Stimulated activated CD8-positive, alpha-beta memory T cell treated with anti-CD3 and anti-CD28 coated beads, Interleukin-4, amount 100 ng/mL, for 24 hours (primary cell): ENCODE data around the gene ARL16.
"Not testable (repeated sequence)": the region's sequence is repeated elsewhere in the genome, so short reads cannot be mapped to it uniquely, and the experiment has no call there.

Experiments used
- DNase-seq: peaks from one replicate; pipeline ENCODE4 v3.0.0-alpha.2; 2020; ENCODE audit warnings: low read depth

ARL16 gene

DNA sequence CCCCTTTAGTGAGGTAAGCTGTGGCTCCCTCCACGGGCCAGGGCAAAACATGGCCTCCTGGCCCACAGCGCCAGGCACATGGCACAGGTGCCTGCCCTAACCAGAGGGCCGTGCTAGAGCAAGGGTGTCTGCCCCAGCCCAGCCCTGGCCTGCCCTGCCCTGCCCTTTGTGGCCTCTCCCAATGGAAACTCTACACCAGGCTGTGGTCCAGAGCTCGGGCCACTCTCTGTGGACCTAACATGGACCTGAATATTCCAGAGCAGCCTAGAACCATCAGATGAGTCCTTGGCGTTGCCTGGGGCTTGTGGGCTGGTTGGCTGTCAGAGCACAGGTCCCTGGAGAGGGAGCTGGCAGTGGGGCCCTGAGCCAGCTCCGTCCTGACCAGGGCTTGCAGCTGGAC lies 11.6 kb upstream of the ARL16 start:
- DNase-seq: no peak

- DNase-seq: no peak
Observed at GRCh38 chr17:81694810-81695209, 11.2 kb upstream of the ARL16 start.

GRCh38 chr17:81693509-81694210 lies 10.1 kb upstream of the ARL16 start:
- no peak for DNase-seq

DNA sequence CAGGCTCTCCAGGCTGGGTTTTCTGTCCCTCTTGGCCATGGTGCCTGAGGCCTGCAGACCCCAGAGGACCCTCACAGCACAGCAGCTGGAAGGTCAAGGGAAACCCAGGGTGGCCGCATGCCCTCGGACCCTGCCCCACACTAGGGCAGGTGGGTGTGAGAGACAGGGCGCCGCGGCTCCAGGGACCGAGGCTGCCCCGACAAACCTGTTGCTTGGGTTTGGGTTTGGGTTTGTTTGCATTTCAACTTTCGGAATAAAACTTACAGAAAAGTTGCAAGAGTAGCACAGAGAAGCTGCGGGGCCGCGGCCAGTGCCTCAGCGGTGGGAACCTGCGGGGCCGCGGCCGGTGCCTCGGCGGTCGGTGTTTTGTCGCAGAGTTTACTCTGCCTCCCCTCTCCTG lies 8.0 kb upstream of the ARL16 start:
- DNase-seq: no peak

DNA sequence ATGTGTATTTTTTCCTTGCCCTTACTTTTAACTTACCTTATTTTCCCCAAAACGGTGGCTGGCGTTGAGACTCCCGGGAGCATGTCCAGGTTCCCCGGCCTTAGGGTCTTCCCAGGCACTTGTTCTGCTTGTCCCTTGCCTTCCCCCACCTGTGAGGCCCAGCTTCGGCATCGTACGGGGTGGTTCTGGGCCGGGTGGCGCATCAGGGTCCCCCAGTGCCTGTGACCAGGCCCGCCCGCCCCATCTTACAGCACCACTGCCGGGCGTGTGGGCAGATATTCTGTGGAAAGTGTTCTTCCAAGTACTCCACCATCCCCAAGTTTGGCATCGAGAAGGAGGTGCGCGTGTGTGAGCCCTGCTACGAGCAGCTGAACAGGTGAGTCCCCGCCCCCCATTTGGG lies 7.6 kb upstream of the ARL16 start:
- DNase-seq: no peak

DNA sequence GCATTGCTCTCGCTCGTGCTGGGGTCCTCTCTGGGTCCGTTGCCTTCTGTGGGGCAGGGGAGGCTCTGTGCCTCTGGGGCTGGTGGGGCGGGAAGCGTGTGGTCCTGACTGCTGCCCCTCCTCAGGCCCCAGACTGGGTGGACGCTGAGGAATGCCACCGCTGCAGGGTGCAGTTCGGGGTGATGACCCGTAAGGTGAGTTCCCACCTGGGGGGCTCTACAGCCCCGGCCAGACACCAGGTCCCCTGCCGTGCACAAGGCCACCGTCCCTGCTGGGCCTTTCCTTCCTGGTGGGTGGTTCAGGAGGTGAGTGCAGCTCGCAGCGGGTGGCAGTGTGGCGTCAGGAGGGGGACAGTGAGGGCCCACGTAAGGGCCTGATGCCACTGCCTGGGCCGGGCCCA lies 7.0 kb upstream of the ARL16 start:
- DNase-seq: no peak

- no peak for DNase-seq
Observed at GRCh38 chr17:81690066-81690465, 6.5 kb upstream of the ARL16 start.

DNA sequence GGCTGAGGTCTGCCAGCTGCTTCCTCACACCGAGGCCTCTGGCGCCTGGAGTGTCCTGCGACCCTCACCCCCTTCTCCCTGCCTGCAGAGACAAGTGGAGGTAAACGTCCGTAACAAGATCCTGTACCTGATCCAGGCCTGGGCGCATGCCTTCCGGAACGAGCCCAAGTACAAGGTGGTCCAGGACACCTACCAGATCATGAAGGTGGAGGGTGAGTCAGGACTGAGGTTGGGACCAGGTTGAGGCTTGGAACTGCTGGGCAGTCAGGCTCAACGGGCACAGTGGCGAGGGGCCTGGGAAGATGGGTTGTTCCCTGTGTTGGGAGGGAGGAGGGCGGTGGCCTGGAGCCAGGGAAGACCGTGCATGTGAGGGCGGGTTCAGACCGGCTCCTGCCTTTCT lies 5.0 kb upstream of the ARL16 start:
- DNase-seq: no peak

DNA sequence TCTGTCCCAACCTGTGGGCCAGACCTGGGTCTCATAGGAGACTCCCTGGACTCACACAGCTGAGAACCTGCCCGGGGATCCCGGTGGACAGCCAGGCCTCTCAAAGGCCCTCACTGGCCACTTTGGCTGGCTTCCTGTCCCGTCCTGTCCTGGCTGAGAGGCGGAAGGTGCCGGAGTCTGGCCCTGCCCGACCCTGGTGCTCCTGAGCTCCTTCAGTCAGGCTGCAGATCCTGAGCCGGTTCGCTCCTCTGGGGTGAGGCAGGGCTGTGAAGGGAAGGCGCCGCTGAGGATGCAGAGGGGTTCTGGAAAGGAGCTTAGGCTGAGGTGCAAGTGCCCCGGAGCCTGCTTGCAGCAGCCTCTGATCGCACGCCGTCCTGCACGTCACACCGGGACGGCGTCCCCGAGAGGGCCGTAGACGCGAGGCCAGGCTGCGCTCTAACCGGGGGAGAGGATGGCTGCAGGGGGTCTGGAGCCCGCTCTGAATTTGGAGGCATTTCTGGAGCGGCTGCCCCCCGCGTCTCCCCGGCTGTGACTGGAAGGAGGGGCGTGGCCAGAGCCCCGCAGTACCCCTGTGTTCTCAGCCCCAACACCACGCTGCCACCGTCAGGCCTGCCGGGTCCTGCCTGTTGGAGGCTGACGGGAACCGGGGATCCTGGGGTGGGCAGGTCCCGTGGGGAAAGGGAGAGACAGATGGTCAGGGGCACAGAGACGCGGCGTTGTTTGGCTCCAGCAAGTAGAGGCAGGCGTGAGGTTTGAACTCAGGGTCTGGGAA lies 4.4 kb upstream of the ARL16 start:
- DNase-seq: no peak

- DNase-seq: no peak
Observed at GRCh38 chr17:81686614-81687013, 3.0 kb upstream of the ARL16 start.

- DNase-seq: no peak
Observed at GRCh38 chr17:81685108-81685507, 1.5 kb upstream of the ARL16 start.

DNA sequence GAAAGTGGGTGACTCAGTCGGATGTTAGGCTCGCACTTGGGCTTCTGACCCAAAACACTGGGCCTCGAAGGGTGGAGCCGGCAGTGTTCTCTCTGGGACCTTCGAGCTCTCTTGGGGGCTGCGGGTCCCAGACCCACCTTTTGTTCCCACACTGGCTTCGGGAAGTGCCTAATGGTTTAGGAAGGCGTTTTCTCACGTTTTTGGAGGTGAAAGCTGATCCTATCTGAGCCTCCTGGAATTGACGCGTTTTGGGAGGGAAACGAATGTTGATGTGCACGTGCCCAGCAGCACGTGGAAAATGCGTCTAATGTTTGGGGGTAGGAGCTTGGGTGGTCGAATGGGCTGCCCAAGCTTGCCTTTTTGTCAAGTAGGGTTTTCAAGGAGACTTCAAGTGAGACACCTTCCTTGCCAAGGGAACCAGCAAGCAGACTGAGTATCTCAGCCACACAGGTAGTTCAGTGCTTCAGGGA lies 880 bp upstream of the ARL16 start:
- no peak for DNase-seq

- no peak for DNase-seq
Observed at GRCh38 chr17:81683208-81683583, 401 bp downstream of the ARL16 start.

- DNase-seq: no peak
Observed at GRCh38 chr17:81682565-81683207, 911 bp downstream of the ARL16 start.

DNA sequence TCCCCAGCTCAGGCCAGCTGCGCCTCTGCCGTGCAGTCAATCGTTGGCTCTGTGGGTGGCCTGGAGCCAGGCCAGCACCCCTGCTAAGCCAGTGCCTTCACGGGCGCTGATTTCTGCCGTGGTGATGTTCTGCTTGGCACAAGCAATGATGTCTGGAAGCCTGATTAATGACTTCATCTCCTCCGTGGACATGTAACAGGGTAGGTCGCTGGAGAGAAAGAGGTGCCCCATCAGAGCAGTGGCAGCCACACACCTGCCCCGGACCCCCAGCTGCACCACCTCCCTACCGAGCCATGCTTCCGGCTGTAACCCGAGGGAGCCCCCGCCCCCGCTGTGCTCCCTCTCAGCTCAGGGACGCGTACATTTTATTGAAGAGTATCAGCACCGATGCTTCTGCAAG lies 1.9 kb downstream of the ARL16 start:
- DNase-seq: no peak

GRCh38 chr17:81680150-81680549 lies 3.4 kb downstream of the ARL16 start:
- DNase-seq: no peak

DNA sequence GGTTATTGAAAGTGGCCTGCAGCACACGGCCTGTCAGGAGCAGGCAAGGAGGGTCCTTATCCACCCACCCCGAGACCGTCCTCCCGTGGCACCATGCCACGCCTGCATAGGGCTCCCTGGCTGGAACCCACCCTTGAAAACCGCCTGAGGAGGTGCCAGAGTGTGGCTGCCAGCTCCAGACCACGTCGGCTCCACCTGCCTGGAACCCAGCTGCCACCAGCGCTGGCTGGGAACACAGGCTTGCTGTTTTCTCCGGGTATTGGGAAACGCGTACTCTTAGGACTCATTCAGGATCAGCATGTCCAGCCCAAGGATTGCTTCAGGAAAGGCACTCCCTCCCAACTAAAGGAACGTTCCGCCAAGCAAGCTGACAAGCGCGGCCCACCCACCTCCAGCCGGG lies 6.7 kb downstream of the ARL16 start:
- DNase-seq: no peak

DNA sequence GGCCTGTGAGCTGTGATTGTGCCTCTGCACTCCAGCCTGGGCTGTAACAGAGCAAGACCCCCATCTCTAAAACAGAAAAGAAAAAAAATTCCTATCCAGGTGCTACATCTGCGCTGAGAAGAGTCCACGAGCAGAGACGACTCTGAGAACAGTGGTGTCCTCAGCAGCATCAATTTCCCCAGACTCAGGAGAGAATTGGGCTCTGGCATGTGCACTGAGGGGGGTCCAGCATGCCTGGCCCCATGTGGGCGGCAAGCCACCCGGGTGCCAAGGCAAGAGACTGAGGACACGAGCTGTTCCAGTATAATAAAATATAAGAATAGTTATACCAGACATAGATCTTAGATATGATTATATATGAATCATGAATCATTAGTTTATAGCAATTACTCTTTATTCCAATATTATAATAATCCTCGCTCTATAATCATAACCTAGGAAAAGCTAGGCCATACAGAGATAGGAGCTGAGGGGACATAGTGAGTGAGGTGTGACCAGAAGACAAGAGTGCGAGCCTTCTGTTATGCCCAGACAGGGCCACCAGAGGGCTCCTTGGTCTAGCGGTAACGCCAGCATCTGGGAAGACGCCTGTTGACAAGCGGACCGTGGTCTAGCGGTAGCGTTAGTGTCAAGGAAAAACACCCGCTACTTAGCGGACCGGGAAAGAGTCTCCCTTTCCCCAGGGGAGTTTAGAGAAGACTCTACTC lies 7.9 kb downstream of the ARL16 start:
- DNase-seq: not testable (repeated sequence)

- no peak for DNase-seq
Observed at GRCh38 chr17:81673561-81674258, 9.9 kb downstream of the ARL16 start.

GRCh38 chr17:81672954-81673353 lies 10.6 kb downstream of the ARL16 start:
- no peak for DNase-seq

- no peak for DNase-seq
Observed at GRCh38 chr17:81672504-81672903, 11.1 kb downstream of the ARL16 start.

DNA sequence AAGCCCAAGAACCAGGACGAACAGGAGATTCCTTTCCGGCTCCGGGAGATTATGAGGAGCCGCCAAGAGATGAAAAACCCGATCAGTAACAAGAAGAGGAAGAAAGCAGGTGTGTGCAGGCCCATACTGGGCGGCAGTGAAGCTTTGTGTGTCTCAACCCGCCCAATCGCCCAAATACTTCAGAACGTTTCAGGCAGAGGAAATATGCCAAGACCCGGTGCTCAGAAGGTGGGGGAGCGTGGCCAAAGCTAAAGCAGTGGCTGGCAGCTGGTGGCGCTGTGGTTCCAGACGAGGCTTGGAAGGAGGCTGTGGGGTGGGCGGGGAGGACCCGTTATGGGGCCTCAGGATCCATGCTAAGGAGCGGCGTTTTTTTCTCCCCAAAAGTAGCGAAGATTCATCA lies 15.8 kb downstream of the ARL16 start:
- DNase-seq: no peak
